Neuron (in vitro differentiated cells): ENCODE data around the gene IL5.

Experiments
- H2AFZ ChIP-seq: one replicate; pipeline ENCODE4 v1.6.1; 2013; ENCODE audit warnings: low read depth, mild to moderate bottlenecking, inconsistent platforms, low read length, moderate library complexity
- H3K27me3 ChIP-seq: one replicate; pipeline ENCODE4 v1.6.1; 2013; ENCODE audit warnings: low read length; ENCODE audit not compliant: insufficient read depth
- H3K36me3 ChIP-seq: one replicate; pipeline ENCODE4 v1.6.1; 2013; ENCODE audit warnings: low read length; ENCODE audit not compliant: insufficient read depth
- H3K4me1 ChIP-seq: one replicate; pipeline ENCODE4 v1.6.1; 2013; ENCODE audit warnings: low read length; ENCODE audit not compliant: insufficient read depth
- H3K4me3 ChIP-seq: 2 replicates; pipeline ENCODE4 v1.5.1; 2013; ENCODE audit warnings: mild to moderate bottlenecking, low read length, moderate library complexity
- H3K9me3 ChIP-seq: one replicate; pipeline ENCODE4 v1.6.1; 2013; ENCODE audit warnings: low read length

IL5 gene

GRCh38 chr5:132500244-132500930 is 42.9 kb downstream of the IL5 start:
- H3K4me3 ChIP-seq: no peak overlapping the region
- no peaks in the 10 kb centered on the region for H3K36me3 ChIP-seq
- peaks cover 13% of the 10 kb centered on the region for H3K27me3 ChIP-seq
- no peak overlapping the region for H2AFZ ChIP-seq
- peaks cover 8% of the 10 kb centered on the region for H3K4me1 ChIP-seq
- no peaks in the 10 kb centered on the region for H3K9me3 ChIP-seq

- H3K9me3 ChIP-seq: no peaks in the 10 kb centered on the region
- H3K4me1 ChIP-seq: peaks cover 12% of the 10 kb centered on the region
- no peaks in the 10 kb centered on the region for H3K36me3 ChIP-seq
- peaks cover 10% of the 10 kb centered on the region for H3K27me3 ChIP-seq
- no peak overlapping the region for H3K4me3 ChIP-seq
- H2AFZ ChIP-seq: no peak overlapping the region
Observed at GRCh38 chr5:132499440-132500243, 43.7 kb downstream of the IL5 start.

GRCh38 chr5:132498686-132499271 is 44.5 kb downstream of the IL5 start:
- H3K4me1 ChIP-seq: peaks cover 12% of the 10 kb centered on the region
- no peaks in the 10 kb centered on the region for H3K36me3 ChIP-seq
- H3K27me3 ChIP-seq: peaks cover 10% of the 10 kb centered on the region
- no peak overlapping the region for H2AFZ ChIP-seq
- no peaks in the 10 kb centered on the region for H3K9me3 ChIP-seq
- H3K4me3 ChIP-seq: no peak overlapping the region

- Histone ChIP-seq H3K36me3 (no peaks in the 10 kb centered on the region), H2AFZ (no peak overlapping the region), H3K9me3 (no peaks in the 10 kb centered on the region), H3K27me3 (peaks cover 8% of the 10 kb centered on the region), H3K4me3 (no peak overlapping the region), H3K4me1 (peaks cover 12% of the 10 kb centered on the region)
Observed at GRCh38 chr5:132498152-132498551, 45.2 kb downstream of the IL5 start.

GRCh38 chr5:132497488-132497997 is 45.8 kb downstream of the IL5 start:
- Histone ChIP-seq H2AFZ (no peak overlapping the region), H3K27me3 (peaks cover 8% of the 10 kb centered on the region), H3K9me3 (no peaks in the 10 kb centered on the region), H3K36me3 (no peaks in the 10 kb centered on the region), H3K4me1 (peaks cover 12% of the 10 kb centered on the region), H3K4me3 (no peak overlapping the region)

- Histone ChIP-seq H3K36me3 (no peaks in the 10 kb centered on the region), H3K9me3 (no peaks in the 10 kb centered on the region), H3K4me1 (peaks cover 12% of the 10 kb centered on the region), H3K27me3 (peaks cover 15% of the 10 kb centered on the region), H2AFZ (peak overlapping the region; percentile 71), H3K4me3 (peak overlapping the region; percentile 48)
Observed at GRCh38 chr5:132496631-132497487, 46.5 kb downstream of the IL5 start.

GRCh38 chr5:132496191-132496630 is 47.1 kb downstream of the IL5 start:
- H3K4me3 ChIP-seq: peak overlapping the region; percentile 48
- H3K36me3 ChIP-seq: no peaks in the 10 kb centered on the region
- peak overlapping the region; percentile 71 for H2AFZ ChIP-seq
- peaks cover 14% of the 10 kb centered on the region for H3K4me1 ChIP-seq
- H3K27me3 ChIP-seq: peaks cover 20% of the 10 kb centered on the region
- H3K9me3 ChIP-seq: no peaks in the 10 kb centered on the region

- peaks cover 16% of the 10 kb centered on the region for H3K4me1 ChIP-seq
- H3K4me3 ChIP-seq: peak overlapping the region; percentile 48
- peak overlapping the region; percentile 71 for H2AFZ ChIP-seq
- no peaks in the 10 kb centered on the region for H3K36me3 ChIP-seq
- no peaks in the 10 kb centered on the region for H3K9me3 ChIP-seq
- H3K27me3 ChIP-seq: peaks cover 20% of the 10 kb centered on the region
Observed at GRCh38 chr5:132495667-132496190, 47.6 kb downstream of the IL5 start.

- no peaks in the 10 kb centered on the region for H3K9me3 ChIP-seq
- H3K36me3 ChIP-seq: no peaks in the 10 kb centered on the region
- peaks cover 20% of the 10 kb centered on the region for H3K27me3 ChIP-seq
- H3K4me1 ChIP-seq: peaks cover 23% of the 10 kb centered on the region
- no peak overlapping the region for H2AFZ ChIP-seq
- H3K4me3 ChIP-seq: no peak overlapping the region
Observed at GRCh38 chr5:132493821-132494220, 49.5 kb downstream of the IL5 start.

- Histone ChIP-seq H3K4me1 (peaks cover 23% of the 10 kb centered on the region), H3K9me3 (no peaks in the 10 kb centered on the region), H3K36me3 (no peaks in the 10 kb centered on the region), H3K4me3 (no peak overlapping the region), H3K27me3 (peaks cover 20% of the 10 kb centered on the region), H2AFZ (no peak overlapping the region)
Observed at GRCh38 chr5:132493241-132493640, 50.1 kb downstream of the IL5 start.

- peaks cover 23% of the 10 kb centered on the region for H3K4me1 ChIP-seq
- peaks cover 16% of the 10 kb centered on the region for H3K27me3 ChIP-seq
- no peak overlapping the region for H2AFZ ChIP-seq
- H3K36me3 ChIP-seq: no peaks in the 10 kb centered on the region
- H3K4me3 ChIP-seq: no peak overlapping the region
- H3K9me3 ChIP-seq: no peaks in the 10 kb centered on the region
Observed at GRCh38 chr5:132492386-132493125, 50.8 kb downstream of the IL5 start.
